ENCODE results near the gene PPP1R7.
A peak's percentile ranks its signal among the peaks of the same experiment; 100 is the strongest.

PPP1R7 gene

DNA sequence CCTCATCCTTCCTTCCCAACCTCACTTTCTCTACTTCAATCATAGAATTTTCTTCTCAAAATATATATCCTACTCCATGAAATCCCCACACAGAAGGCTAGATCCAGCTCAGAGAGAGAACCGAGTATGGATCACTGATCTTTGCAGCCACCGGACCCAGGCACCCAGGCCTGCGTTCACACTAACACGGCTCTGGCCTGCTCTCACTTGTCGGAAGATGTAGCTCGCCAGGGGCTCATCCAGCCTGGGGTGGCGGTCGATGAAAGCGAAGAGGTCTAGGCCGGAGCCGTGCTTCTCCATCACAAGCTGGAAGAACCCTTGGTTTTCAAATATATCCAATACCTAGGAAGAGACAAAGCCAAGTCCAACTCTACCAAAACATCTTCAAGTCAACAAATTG lies 35.4 kb upstream of the PPP1R7 start:
- Mint-ChIP-seq H3K9me3 (no peaks in the 10 kb centered on the region), H3K4me3 (no peak overlapping the region), H3K4me1 (peaks cover 22% of the 10 kb centered on the region), H3K27me3 (no peaks in the 10 kb centered on the region), H3K36me3 (peaks cover 11% of the 10 kb centered on the region), H3K27ac (no peak overlapping the region)

DNA sequence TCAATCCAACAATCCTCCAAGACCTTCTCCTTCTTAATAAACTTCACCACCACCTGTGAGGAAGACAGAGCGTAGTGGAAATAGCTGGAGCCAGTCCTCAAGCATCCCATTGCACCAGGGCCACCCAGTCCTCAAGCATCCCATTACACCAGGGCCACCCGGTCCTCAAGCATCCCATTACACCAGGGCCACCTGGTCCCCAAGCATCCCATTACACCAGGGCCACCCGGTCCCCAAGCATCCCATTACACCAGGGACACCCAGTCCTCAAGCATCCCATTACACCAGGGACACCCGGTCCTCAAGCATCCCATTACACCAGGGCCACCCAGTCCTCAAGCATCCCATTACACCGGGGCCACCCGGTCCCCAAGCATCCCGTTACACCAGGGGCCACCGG lies 34.9 kb upstream of the PPP1R7 start:
- Mint-ChIP-seq H3K9me3 (no peaks in the 10 kb centered on the region), H3K27ac (no peak overlapping the region), H3K4me3 (no peak overlapping the region), H3K4me1 (peaks cover 17% of the 10 kb centered on the region), H3K36me3 (peaks cover 10% of the 10 kb centered on the region), H3K27me3 (no peaks in the 10 kb centered on the region)

DNA sequence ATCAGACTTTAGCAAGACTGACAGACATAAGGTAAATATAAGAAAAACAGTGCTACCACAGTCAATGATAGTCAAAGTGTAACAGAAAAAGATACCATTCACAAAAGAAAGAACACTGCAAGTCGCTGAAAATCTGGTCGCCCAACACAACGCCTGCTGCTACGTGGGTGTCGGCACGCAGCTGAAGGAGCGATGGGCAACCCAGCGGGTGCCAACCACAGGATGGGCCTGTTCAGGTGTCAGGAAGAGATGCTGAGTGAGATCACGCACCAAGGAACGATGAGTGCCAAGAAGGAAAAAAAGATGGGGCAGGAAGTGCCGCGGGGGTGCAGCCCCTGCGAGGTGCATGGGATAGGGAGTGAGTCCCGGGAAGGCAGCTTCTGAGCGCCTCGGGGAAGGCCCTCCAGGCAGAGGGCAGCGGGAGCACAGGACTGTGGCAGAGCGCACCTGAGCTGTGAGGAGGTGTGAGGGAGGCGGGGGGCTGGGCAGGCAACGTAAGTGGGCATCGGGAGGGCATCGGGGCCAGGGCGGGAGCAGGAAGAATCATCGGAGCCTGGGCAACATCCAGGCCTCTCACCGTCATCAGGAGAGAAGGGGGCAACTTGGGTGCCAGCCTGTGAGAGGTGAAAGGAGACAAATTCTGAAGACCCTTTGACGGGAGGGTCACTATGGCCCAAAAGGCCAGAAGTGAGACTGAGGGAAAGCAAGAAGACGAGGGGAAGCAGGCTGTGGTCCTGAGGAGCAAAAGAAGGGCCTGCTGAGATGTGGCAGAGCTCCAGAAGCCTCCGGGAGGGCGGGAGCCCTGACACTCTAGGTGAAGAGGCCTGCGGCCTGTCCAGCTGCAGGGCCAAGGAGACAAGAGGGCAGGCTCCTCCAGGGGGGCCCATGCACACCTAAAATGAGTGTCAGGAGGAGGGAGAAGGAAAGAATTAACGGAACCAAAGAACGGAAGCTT lies 33.4 kb upstream of the PPP1R7 start:
- no peak overlapping the region for H3K27ac Mint-ChIP-seq

DNA sequence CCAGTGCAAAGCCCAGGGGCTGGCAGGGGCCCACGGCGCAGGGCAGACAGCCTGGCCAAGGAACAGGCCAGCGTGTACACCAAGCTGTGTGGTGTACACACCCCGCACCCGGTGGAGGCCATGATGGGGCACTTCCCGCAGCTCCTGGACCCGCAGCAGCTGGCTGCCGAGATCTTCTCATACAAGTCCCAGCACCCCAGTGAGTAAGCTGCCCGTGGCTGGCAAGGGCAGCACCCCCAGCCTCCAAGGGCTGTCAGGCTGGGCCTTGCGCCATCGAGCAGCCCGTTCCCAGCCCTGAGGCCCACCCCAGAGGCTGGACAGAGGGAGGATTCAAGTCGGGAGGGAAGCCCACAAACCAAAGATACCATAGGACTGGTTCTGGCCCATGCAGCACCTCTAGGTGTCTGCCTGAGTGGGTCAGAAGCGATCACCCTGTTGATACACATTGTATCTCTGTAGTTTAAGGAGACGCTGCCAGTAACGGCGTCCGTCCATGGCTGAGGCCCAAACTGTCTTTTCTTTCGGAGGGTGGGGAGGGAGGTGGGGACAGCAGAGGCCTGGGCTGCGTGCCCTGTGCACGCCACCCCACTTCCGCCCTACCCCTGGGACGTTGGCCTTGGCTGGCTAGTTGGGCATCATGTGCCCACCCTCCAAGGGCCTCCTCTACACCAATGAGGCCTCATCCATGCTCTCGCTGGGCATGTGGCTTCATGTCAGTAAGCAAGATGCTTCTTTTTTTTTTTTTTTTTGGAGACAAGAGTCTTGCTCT lies 31.3 kb upstream of the PPP1R7 start:
- Mint-ChIP-seq H3K27me3 (no peaks in the 10 kb centered on the region), H3K27ac (no peak overlapping the region), H3K9me3 (no peaks in the 10 kb centered on the region), H3K36me3 (peaks cover 17% of the 10 kb centered on the region), H3K4me1 (no peaks in the 10 kb centered on the region), H3K4me3 (no peak overlapping the region)

More for the DNA sequence above, 33.4 kb upstream of the PPP1R7 start:
- H3K27me3 Mint-ChIP-seq, result no peaks in the 10 kb centered on the region
- H3K4me3 Mint-ChIP-seq, result no peak overlapping the region
- no peaks in the 10 kb centered on the region for H3K9me3 Mint-ChIP-seq
- peaks cover 16% of the 10 kb centered on the region for H3K36me3 Mint-ChIP-seq
- H3K4me1 Mint-ChIP-seq, result peaks cover 9% of the 10 kb centered on the region

DNA sequence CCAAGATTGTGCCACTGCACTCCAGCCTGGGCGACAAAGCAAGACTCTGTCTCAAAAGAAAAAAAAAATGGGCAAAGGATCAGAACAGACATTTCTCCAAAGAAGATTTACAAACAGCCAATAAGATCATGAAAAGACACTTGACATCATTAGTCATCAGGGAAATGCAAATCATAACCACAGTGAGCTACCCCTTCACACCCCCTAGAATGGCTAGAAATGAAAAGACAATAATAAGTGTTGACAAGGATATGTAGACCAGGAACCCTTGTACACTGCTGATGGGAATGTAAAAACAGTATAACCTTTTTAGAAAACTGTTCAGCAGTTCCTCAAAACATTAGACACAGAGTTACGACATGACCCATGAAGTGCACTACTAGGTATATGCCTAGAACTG lies 29.8 kb upstream of the PPP1R7 start:
- Mint-ChIP-seq H3K27me3 (no peaks in the 10 kb centered on the region), H3K4me3 (no peak overlapping the region), H3K4me1 (no peaks in the 10 kb centered on the region), H3K36me3 (peaks cover 11% of the 10 kb centered on the region), H3K9me3 (no peaks in the 10 kb centered on the region), H3K27ac (no peak overlapping the region)

DNA sequence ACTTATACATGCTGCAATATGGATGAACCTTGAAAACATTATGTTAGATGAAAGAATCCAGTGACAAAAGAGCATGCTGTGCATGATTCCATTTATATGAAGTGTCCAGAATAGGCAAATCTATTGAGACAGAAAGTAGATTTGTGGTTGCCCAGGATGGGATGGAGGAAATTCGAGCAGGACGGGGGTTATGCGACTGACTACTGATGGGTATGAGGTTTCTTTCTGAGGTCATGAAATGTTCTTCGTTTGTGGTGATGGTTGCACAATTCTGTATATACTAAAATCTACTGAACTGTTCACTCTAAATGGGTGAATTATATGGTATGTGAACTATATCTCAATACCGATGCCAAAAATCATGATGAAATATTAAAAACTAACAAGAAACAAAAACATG lies 29.3 kb upstream of the PPP1R7 start:
- Mint-ChIP-seq H3K4me1 (no peaks in the 10 kb centered on the region), H3K9me3 (no peaks in the 10 kb centered on the region), H3K27me3 (no peaks in the 10 kb centered on the region), H3K4me3 (no peak overlapping the region), H3K27ac (no peak overlapping the region), H3K36me3 (peaks cover 11% of the 10 kb centered on the region)

DNA sequence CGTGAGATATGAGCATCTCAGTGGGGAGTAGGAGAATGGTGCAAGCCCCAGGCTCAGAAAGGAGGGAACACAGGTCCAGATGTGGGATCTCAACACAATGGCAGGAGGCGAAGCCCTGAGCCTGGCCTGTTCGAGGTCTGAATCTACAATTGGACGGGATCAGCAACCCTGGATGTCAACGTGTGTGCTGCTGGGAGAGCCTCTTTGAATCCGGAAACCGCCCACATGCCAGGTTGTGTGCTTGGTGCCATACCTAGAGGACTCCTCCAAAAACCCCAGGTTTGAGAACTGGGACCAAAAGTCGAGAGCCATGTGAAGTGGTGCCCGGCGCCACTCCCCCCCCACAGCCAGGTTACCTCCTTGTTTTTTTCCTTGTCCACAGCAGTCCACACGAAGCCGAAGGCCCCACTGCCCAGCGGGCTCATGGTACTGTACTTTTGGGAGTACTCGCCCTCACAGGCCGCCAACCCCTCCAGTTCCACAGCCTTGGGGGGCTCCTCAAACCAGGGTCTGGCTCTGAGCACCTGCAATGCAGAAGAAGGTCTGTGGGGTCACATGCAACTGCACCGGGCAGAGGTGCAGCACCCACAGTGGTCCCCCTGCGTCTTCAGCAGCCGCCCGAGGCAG lies 27.8 kb upstream of the PPP1R7 start:
- no peak overlapping the region for H3K4me3 Mint-ChIP-seq
- H3K9me3 Mint-ChIP-seq, result no peaks in the 10 kb centered on the region
- peaks cover 10% of the 10 kb centered on the region for H3K36me3 Mint-ChIP-seq
- no peaks in the 10 kb centered on the region for H3K27me3 Mint-ChIP-seq
- H3K27ac Mint-ChIP-seq, result no peak overlapping the region
- H3K4me1 Mint-ChIP-seq, result peaks cover 4% of the 10 kb centered on the region

DNA sequence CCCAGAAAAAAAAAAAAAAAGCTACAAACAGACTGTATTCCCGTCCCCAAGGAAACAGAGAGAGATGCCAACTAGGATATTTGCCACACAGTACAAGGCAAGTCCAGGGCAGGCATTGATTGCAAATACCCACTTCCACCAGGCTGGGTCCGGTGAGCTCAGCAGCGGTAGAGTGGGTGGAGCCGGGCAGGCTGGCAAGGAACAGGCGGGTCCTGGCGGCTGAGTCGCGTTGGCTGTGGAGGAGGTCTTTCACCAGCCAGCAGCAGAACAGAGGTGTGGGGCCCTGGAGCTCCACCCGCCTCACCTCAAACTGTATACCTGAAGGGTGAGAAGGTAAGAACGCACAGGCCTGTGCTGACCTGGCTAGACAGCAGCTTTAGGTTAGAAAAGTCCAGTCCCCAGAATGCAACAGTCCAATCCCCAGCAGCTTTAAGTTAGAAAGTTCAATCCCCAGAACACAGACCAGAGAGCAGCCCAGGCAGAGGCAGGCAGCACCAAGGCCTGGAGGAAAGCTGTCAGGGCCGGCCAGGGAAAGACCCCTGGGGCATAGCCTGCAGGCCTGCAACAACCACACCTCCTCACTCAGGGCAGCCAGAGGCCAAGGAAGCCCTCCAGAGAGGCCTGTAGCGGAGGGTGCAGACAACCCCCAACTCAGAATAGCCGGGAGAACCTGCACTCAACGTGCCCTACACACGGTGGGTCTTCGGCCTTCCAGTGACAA lies 26.3 kb upstream of the PPP1R7 start:
- H3K27ac Mint-ChIP-seq, result no peak overlapping the region
- H3K36me3 Mint-ChIP-seq, result peaks cover 10% of the 10 kb centered on the region
- H3K9me3 Mint-ChIP-seq, result no peaks in the 10 kb centered on the region
- H3K4me1 Mint-ChIP-seq, result peaks cover 12% of the 10 kb centered on the region
- no peak overlapping the region for H3K4me3 Mint-ChIP-seq
- no peaks in the 10 kb centered on the region for H3K27me3 Mint-ChIP-seq

DNA sequence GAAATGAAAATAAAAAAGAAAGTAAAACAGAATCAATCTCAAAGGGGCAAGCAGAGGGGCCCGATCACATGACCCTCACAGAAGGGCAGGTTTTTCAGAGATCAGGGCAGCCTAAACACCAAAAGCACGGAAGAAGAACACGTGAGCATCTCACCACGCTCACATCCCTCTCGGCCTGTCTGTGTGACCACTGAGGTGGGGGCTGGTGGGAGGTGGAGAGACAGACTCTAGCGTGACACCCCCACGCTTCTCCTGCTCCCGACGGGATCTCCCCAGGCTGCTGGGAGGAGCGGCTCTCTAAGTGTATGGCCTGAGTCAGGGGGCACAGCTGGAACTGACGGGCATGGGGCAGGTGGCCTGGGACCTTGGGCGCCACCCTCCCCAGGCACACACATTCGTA lies 24.6 kb upstream of the PPP1R7 start:
- no peaks in the 10 kb centered on the region for H3K27me3 Mint-ChIP-seq
- H3K27ac Mint-ChIP-seq, result no peak overlapping the region
- peaks cover 12% of the 10 kb centered on the region for H3K4me1 Mint-ChIP-seq
- no peaks in the 10 kb centered on the region for H3K9me3 Mint-ChIP-seq
- H3K36me3 Mint-ChIP-seq, result peaks cover 6% of the 10 kb centered on the region
- no peak overlapping the region for H3K4me3 Mint-ChIP-seq

DNA sequence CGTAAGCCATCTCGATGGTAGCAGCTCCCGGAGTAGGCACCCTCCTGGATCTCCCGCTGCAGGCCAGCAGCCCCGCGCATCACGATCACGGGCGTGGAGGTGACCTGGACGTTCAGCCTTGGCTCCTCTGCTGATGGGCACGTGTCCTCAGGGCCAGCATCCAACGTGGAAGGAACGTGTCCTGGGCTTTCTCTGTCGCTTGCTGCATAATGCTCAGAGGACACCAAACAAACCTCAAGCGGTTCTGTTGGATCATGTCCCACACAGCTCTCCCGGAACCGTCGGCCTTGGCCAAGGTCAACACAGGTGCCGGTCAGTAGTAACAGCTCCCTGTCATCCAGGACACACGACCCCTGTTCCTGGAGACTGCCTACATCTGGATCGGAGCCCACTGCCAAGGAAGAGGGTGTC lies 24.1 kb upstream of the PPP1R7 start:
- no peak overlapping the region for H3K27ac Mint-ChIP-seq
- peaks cover 12% of the 10 kb centered on the region for H3K4me1 Mint-ChIP-seq
- H3K36me3 Mint-ChIP-seq, result peaks cover 5% of the 10 kb centered on the region
- H3K9me3 Mint-ChIP-seq, result no peaks in the 10 kb centered on the region
- H3K4me3 Mint-ChIP-seq, result no peak overlapping the region
- no peaks in the 10 kb centered on the region for H3K27me3 Mint-ChIP-seq

DNA sequence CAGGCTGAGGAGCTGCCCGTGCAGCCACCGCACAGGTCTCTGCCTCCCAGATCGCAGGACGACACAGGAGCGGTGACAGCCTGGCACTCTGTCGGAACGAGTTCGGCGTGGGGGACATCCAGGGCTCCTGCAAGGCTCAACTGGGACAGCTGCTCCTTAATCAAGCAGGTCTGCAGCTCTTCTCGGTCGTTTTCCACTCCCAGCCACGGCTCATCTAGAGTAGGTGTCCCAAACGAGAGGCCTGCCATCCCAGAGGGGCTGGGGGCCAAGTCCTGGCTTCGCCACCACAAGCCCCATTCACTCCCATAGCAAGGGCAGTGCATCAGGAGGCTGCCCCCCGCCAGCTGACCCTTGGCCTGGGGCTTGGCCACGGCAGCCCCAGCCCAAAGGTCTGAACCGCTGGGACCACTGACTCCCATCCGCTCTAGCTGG lies 23.5 kb upstream of the PPP1R7 start:
- Mint-ChIP-seq H3K9me3 (no peaks in the 10 kb centered on the region), H3K36me3 (peaks cover 4% of the 10 kb centered on the region), H3K27ac (no peak overlapping the region), H3K4me3 (no peak overlapping the region), H3K4me1 (peaks cover 12% of the 10 kb centered on the region), H3K27me3 (no peaks in the 10 kb centered on the region)

DNA sequence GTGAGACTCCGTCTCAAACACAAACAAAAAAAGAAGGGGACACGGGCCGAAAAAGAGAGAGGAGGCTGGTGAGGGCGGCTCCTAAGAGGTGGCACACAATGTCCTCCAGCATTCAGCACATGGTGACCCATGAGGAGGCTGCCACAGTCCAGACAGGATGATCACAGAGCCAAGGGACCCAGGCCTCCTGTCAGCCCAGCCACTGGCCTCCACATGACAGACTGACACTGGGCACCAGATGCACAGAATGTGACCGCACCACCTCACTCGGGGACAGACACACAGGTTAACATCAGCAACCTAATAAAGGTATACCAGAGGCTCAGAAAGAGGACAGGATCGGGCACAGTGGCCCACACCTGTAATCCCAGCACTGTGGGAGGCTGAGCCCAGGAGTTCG lies 22.0 kb upstream of the PPP1R7 start:
- H3K36me3 Mint-ChIP-seq, result peaks cover 4% of the 10 kb centered on the region
- no peaks in the 10 kb centered on the region for H3K27me3 Mint-ChIP-seq
- H3K9me3 Mint-ChIP-seq, result no peaks in the 10 kb centered on the region
- H3K4me1 Mint-ChIP-seq, result peaks cover 12% of the 10 kb centered on the region
- no peak overlapping the region for H3K4me3 Mint-ChIP-seq
- H3K27ac Mint-ChIP-seq, result peak overlapping the region; percentile 84

DNA sequence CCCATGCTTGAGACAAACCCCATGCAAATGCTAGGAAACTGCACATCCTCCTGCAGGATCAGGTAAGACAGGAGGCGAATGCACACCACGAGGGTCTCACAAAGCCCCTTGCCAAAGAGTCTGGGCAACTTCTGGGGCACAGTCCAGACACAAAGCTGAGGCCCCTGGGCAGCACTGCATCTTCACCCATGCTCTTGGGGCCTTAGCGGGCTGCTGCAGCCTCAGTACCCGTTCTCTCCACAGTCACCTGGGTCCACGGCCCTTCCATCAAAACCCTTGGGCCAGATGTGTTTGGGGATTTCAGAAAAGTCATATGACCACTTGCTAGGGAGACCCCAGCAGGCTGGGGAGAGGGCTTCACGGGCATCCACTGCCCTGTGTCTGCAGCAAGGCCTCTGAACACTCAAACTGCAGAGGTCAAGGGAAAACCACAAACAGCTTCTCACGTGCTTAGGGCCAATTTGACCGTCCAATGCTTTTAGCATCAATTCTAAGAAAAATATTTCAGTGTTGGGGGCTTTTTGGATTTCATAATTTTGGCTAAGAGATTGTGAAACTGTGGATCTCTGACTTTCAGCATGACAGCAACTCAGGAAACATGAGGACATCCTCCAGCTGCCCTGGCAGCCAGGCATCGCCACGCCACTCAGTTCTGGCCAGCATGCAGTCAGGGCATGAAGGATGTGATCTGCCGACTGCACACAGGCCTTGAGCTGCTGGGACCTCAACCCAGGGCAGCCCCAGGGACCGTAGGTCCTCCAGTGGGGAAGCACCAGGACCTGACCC lies 21.0 kb upstream of the PPP1R7 start:
- peaks cover 4% of the 10 kb centered on the region for H3K36me3 Mint-ChIP-seq
- H3K27ac Mint-ChIP-seq, result no peak overlapping the region
- H3K4me1 Mint-ChIP-seq, result peaks cover 12% of the 10 kb centered on the region
- H3K9me3 Mint-ChIP-seq, result no peaks in the 10 kb centered on the region
- H3K27me3 Mint-ChIP-seq, result no peaks in the 10 kb centered on the region
- no peak overlapping the region for H3K4me3 Mint-ChIP-seq

DNA sequence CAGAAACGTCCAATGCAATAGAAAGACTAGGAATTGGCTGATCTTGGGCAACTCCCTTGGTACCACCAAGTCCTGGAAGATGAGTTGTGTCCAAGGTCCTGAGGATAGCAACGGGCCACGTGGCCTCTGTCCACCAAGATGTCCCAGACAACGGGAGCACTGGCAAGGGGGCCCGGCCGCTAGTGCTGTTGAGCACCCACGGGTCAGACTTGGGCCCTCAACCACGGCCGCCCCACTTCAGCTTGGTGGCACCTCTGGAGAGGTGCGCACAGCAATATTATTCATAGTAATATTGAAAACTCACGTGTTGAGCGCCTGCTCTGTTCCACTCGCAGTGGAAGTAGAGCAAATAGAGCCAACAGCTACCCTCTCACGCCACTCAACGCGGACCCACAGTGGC lies 20.0 kb upstream of the PPP1R7 start:
- H3K9me3 Mint-ChIP-seq, result no peaks in the 10 kb centered on the region
- peaks cover 4% of the 10 kb centered on the region for H3K36me3 Mint-ChIP-seq
- no peak overlapping the region for H3K27ac Mint-ChIP-seq
- no peaks in the 10 kb centered on the region for H3K27me3 Mint-ChIP-seq
- H3K4me3 Mint-ChIP-seq, result no peak overlapping the region
- peaks cover 12% of the 10 kb centered on the region for H3K4me1 Mint-ChIP-seq

DNA sequence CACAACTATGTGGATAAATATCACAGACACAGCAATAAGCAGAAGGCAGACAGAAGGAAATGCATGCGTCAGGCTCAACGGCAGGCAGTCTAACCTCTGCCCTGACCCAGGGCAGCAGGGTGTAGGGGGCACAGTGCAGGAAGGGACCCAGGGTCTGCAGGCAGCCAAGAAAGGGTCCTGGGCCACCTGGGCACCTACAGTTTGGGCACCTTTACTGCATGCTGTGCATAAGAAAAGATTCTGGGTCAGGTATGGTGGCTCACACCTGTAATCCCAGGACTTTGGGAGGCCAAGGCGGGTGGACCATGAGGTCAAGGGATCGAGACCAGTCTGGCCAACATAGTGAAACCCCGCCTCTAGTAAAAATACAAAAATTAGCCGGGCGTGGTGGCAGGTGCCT lies 18.7 kb upstream of the PPP1R7 start:
- H3K4me3 Mint-ChIP-seq, result no peak overlapping the region
- no peak overlapping the region for H3K27ac Mint-ChIP-seq
- no peaks in the 10 kb centered on the region for H3K9me3 Mint-ChIP-seq
- H3K4me1 Mint-ChIP-seq, result peaks cover 12% of the 10 kb centered on the region
- H3K27me3 Mint-ChIP-seq, result no peaks in the 10 kb centered on the region
- H3K36me3 Mint-ChIP-seq, result peaks cover 4% of the 10 kb centered on the region
